NCI-H146 treated with DMSO at 0.1 percent for 48 hours (cell line): ENCODE results near the gene NPY5R.

Experiments used
- DNase-seq: peaks from one replicate; lab custom pipeline; 2025; ENCODE audit not compliant: unreplicated experiment; lab: John Stamatoyannopoulos, UW

NPY5R gene

GRCh38 chr4:163384434-163384833 lies 40.7 kb downstream of the NPY5R start:
- no peak for DNase-seq

GRCh38 chr4:163384926-163385325 lies 41.2 kb downstream of the NPY5R start:
- DNase-seq = no peak

- no peak for DNase-seq
Observed at GRCh38 chr4:163385466-163385865, 41.8 kb downstream of the NPY5R start.

- DNase-seq = no peak
Observed at GRCh38 chr4:163391756-163392155, 48.1 kb downstream of the NPY5R start.

- DNase-seq = no peak
Observed at GRCh38 chr4:163392328-163392727, 48.6 kb downstream of the NPY5R start.

- no peak for DNase-seq
Observed at GRCh38 chr4:163393471-163393870, 49.8 kb downstream of the NPY5R start.

- no peak for DNase-seq
Observed at GRCh38 chr4:163395055-163395454, 51.4 kb downstream of the NPY5R start.

- no peak for DNase-seq
Observed at GRCh38 chr4:163395758-163396157, 52.1 kb downstream of the NPY5R start.

- no peak for DNase-seq
Observed at GRCh38 chr4:163398238-163398637, 54.5 kb downstream of the NPY5R start.

GRCh38 chr4:163400911-163401310 lies 57.2 kb downstream of the NPY5R start:
- DNase-seq = no peak
